OCI-LY7 (cell line): ENCODE measurements around the gene CCDC146.
"Not testable (repeated sequence)": the region's sequence is repeated elsewhere in the genome, so short reads cannot be mapped to it uniquely, and the experiment has no call there.

Experiments
- CTCF ChIP-seq: fragments of 200-600 bp; sonication (generic); conservative IDR thresholded peaks from 2 replicates; pipeline ENCODE4 v1.5.1; 2014; ENCODE audit warnings: mild to moderate bottlenecking, antibody characterized with exemption, low read length, moderate library complexity, mixed read lengths
- EZH2phosphoT487 ChIP-seq: fragments of 200-600 bp; sonication (generic); IDR thresholded peaks from 2 replicates; pipeline ENCODE4 v1.6.1; 2018; ENCODE audit warnings: low read depth, borderline replicate concordance, mild to moderate bottlenecking, mixed run types, antibody characterized with exemption, low read length, moderate library complexity, mixed read lengths

GRCh38 chr7:77074786-77075396 is 47.5 kb upstream of the CCDC146 start:
- TF ChIP-seq CTCF, EZH2phosphoT487: not testable (repeated sequence)
